ENCODE results near the gene ENG.
A peak's percentile ranks its signal among the peaks of the same experiment; 100 is the strongest.

The ENG gene

DNA sequence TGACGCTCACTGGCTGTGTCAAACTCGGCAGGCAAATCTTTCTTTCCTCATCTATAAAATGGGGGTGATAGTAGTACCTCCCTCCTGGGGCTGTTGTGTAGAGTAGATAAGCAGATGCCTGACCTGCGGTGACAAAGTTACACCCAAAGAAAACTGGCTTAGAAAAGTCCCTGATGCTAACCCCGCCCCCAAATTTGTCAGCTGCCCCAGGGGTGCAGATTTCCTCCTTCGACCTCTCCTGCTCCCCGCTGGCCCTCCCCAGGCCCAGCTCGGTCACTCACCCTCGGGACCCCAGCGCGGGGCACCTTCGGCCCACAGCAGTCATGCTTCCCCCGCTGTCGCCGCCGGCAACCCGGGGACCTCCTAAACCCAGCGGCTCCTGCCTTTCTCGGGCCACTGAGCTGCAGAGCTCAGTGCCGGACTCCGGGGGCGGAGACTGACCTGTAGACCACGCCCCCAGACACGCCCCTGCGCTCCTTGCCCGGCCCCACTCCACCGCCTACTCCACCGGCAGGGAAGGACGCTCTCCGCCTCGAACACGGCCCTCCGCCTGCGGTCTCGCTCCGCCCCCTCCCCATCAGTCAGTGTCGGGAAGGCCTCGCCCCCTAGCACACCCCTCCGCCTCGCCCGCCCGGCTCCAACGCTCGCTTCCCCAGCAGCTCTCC, 83.4 kb downstream of the ENG start:
- peak; percentile 99 for DNase-seq

DNA sequence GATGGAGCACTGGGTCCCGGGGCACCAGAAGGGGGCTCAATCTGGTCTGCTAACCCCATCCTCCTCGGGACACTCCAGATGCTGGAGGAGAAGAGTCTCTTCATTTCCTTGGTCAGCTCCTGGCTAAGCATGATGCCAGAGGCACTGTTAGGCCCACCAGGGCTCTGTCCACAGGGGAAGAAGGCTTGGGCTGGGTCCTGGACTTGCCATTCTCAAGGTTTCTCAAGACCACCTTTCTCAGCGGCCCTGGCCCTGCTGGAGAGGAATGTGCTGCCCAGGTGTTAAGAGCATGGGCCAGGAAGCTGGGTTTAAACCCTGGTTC, 83.9 kb downstream of the ENG start:
- no peak for DNase-seq

DNA sequence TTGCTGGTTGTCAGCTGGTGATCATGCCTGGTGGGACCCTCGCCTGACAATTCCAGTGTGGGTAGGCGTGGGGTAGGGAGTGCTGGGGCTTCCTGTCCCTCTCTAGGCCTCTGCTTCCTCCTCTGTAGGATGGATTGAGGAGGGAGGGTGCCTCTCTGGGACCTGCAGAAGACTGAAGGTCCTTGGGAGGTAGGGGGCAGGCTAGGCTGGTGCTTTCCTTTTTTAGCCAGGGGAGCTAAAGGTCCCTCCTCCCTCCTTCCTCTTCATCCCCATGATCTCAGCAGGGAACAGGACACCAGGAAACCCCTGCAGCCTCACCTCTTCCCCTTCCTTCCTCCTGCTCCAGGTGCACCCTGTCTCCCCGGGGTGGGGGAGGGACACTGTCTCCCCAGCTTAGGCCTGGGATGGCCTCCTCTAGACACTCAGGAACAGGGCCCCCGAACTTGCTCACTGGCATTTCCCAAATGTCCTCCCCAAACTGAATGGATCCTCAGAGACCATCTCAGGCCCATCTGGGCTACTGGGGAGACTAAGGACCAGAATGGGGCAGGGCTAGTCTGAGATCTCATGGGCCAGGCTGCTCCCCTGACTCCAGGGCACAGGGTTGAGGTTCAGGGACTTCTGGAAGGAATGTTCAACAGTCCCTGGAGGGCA, 84.4 kb downstream of the ENG start:
- DNase-seq: no peak

DNA sequence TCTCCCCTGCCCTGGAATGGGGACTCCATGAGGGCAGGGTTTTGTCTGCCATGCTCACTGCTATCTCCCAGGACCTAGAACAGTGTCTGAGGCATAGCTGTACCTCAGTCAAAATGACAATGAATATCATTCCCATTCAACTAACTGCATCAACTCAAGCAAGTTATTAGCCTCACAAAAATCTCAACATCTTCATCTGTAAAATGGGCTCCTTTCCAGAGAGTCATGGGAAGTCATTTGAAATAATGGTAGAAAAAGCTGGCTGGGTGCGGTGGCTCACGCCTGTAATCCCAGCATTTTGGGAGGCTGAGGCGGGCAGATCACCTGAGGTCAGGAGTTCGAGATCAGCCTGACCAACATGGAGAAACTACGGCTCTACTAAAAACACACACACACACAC, 85.4 kb downstream of the ENG start:
- no peak for DNase-seq

DNA sequence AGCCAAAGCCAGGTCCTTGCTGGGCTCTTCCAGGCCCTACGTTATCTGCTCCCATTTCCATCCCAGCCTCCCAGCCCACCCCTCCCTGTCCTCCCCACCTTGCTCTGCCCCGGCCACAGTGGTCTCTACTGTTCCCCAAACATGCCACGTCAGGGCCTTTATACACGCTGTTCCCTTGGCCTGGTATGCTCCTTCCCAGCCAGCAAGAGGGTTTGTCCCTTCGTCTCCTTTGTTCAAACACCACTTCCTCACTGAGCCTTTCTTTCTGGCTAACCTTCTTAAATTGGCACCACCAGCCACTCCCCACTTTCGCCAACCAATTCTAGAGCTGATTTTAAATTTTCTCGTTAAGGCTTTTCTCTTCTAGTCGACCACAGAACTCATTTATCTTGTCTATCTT, 85.8 kb downstream of the ENG start:
- DNase-seq: no peak

DNA sequence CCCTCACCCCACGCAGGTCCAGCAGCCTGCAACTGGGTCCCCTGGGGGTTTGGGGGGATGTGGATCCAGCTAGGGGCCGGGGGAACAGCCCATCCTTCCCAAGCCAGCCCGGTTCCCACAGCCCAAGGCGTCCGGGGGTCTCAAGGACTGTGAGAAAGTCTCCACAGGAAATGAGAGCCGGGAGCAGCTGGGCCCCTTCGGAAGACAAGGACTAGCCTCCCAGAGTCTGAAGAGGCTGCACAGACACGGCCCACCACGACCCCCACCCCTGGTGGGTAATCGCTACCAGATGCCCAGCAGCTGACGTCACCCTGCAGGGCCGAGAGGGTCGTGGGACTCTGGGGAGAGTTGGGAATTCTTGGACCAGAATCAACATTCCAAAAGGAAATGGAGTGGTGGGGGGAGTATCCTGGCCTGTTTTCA, 86.5 kb downstream of the ENG start:
- DNase-seq: peak; percentile 66

DNA sequence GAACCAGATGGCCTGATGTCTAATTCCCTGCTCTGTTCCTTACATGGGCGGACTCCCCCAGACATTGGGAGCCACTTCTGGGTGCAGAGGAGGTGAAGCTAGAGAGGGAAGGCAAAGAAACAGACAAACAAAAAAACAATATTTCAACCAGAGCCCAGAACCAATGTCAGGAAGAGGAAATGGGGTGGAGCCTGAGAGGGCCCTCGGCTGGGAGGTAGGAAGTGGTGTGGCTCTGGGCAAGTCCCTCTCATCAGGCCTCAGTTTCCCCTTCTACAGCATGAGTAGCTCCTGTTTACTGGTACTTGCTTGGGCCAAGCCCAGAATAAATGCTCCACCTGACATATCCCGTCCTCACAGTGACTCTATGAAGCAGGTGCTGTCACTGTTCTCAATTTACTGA, 87.0 kb downstream of the ENG start:
- no peak for DNase-seq

DNA sequence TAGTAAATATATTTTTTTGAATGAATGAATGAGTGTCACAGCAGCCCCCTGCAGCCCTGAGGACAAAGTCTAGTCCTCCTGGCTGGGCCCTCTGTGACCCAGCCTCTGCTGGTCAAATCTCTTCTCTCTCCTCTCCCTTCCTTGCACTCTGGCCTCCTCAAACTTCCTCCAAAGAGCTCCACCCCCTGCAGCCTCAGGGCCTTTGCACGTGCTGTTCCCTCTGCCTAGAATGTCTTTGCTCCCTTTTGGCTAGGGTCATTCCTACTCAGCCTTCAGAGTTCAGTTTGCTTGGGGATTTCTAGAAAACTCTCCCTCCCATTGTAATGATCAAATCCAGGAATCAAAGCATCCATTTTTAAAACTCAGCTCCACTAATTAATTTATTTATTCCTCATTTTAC, 89.0 kb downstream of the ENG start:
- DNase-seq: no peak
